SK-N-SH (cell line): Measurements from ENCODE around the gene CYSTM1. TPM values are rescaled to one million over a fixed set of nuclear protein-coding genes. Genes with fewer than 3 reads are reported as not detected.

ENCODE experiments used
- CTCF ChIA-PET: fragments of 300-600, 350-600 bp; formaldehyde crosslinking; extraction: SDS; loops from one replicate; lab custom pipeline; 2021; lab: Yijun Ruan, JAX
- POLR2A ChIA-PET: fragments of 350-600 bp; sonication (Branson Sonifier 250); formaldehyde crosslinking; extraction: SDS; loops from one replicate; lab custom pipeline; 2020; ENCODE audit warnings: antibody characterized with exemption, inconsistent platforms; lab: Yijun Ruan, JAX
- DNase-seq: peaks from one replicate; pipeline ENCODE4 v3.0.0; 2012
- H2AFZ ChIP-seq: fragments of 200-600 bp; sonication (generic); 2 replicates; pipeline ENCODE4 v1.8.1; 2016; ENCODE audit warnings: antibody characterized with exemption, mild to moderate bottlenecking, low read depth
- H3F3A ChIP-seq: fragments of 200-600 bp; sonication (generic); replicated peaks from 2 replicates; pipeline ENCODE3; 2016; ENCODE audit warnings: antibody characterized with exemption, mild to moderate bottlenecking; ENCODE audit not compliant: insufficient read depth
- H3K27ac ChIP-seq, 2 experiments: fragments of 200-500 bp in 1 of 2; fragments of 200-600 bp in 1 of 2; sonication (Bioruptor generic) in 1 of 2; sonication (generic), shearing (Covaris generic) in 1 of 2; 2 replicates each; pipeline versions ENCODE4 v1.5.1 to v1.6.1; 2014 to 2016; ENCODE audit warnings: low read depth in 2 of 2, inconsistent platforms in 1 of 2, low read length in 1 of 2, mild to moderate bottlenecking in 1 of 2, mixed read lengths in 1 of 2
- H3K27me3 ChIP-seq: fragments of 200-600 bp; sonication (generic), shearing (Covaris generic); 2 replicates; pipeline ENCODE4 v1.6.1; 2016; ENCODE audit warnings: mixed run types; ENCODE audit not compliant: insufficient read depth
- H3K36me3 ChIP-seq, 2 experiments: fragments of 200-500 bp in 1 of 2; fragments of 200-600 bp in 1 of 2; sonication (Bioruptor generic) in 1 of 2; sonication (generic) in 1 of 2; replicated peaks in 1 of 2; 2 replicates each; pipeline versions ENCODE3 to v1.5.1; 2014 to 2016; ENCODE audit warnings: low read length in 1 of 2, mild to moderate bottlenecking in 1 of 2; ENCODE audit not compliant: insufficient read depth in 2 of 2, control insufficient read depth in 1 of 2
- H3K4me1 ChIP-seq, 2 experiments: fragments of 200-500 bp in 1 of 2; fragments of 200-600 bp in 1 of 2; sonication (Bioruptor generic) in 1 of 2; sonication (generic), shearing (Covaris generic) in 1 of 2; 2 replicates each; pipeline versions ENCODE4 v1.5.1 to v1.6.1; 2014 to 2016; ENCODE audit warnings: low read depth in 1 of 2, low read length in 1 of 2, mixed run types in 1 of 2; ENCODE audit not compliant: insufficient read depth in 2 of 2, control insufficient read depth in 1 of 2
- H3K4me2 ChIP-seq: fragments of 200-600 bp; sonication (generic), shearing (Covaris generic); 2 replicates; pipeline ENCODE4 v1.6.1; 2017; ENCODE audit warnings: mixed run types
- H3K4me3 ChIP-seq, 2 experiments: fragments of 200-500 bp in 1 of 2; fragments of 200-600 bp in 1 of 2; sonication (Bioruptor generic) in 1 of 2; sonication (generic), shearing (Covaris generic) in 1 of 2; 2 replicates each; pipeline versions ENCODE4 v1.5.1 to v1.8.1; 2014 to 2016; ENCODE audit warnings: low read depth in 2 of 2, inconsistent platforms in 1 of 2, low read length in 1 of 2, mild to moderate bottlenecking in 1 of 2, mixed read lengths in 1 of 2, moderate library complexity in 1 of 2
- H3K79me2 ChIP-seq: fragments of 200-600 bp; sonication (generic); 2 replicates; pipeline ENCODE4 v1.8.1; 2017; ENCODE audit warnings: mild to moderate bottlenecking; ENCODE audit not compliant: insufficient read depth
- H3K9ac ChIP-seq: fragments of 200-600 bp; sonication (generic); 2 replicates; pipeline ENCODE4 v1.6.1; 2017; ENCODE audit warnings: mixed run types
- H3K9me2 ChIP-seq: fragments of 200-600 bp; sonication (generic); 2 replicates; pipeline ENCODE4 v1.6.1; 2017; ENCODE audit warnings: mixed run types
- H3K9me3 ChIP-seq: fragments of 200-600 bp; sonication (generic); 2 replicates; pipeline ENCODE4 v1.6.1; 2017; ENCODE audit warnings: mixed run types, mild to moderate bottlenecking, moderate library complexity
- H4K20me1 ChIP-seq: fragments of 200-600 bp; sonication (generic); 2 replicates; pipeline ENCODE4 v1.6.1; 2017; ENCODE audit warnings: mild to moderate bottlenecking, mixed run types; ENCODE audit not compliant: insufficient read depth
- ELF1 ChIP-seq: IDR thresholded peaks from 2 replicates; pipeline ENCODE4 v1.4.0; 2012
- FOXJ3 ChIP-seq: sonication (generic); formaldehyde crosslinking; IDR thresholded peaks from 2 replicates; pipeline ENCODE4 v1.5.1; 2020; ENCODE audit warnings: mild to moderate bottlenecking, missing genetic modification reagents
- GABPA ChIP-seq: IDR thresholded peaks from 2 replicates; pipeline ENCODE4 v1.4.0; 2012; ENCODE audit warnings: low read depth, mild to moderate bottlenecking
- GATA2 ChIP-seq: sonication (generic); formaldehyde crosslinking; IDR thresholded peaks from 2 replicates; pipeline ENCODE4 v1.5.0; 2020; ENCODE audit warnings: mild to moderate bottlenecking, missing genetic modification reagents
- IRF3 ChIP-seq: fragments of 150-350 bp; IDR thresholded peaks from 2 replicates; pipeline ENCODE4 v1.6.1; 2016; ENCODE audit warnings: mild to moderate bottlenecking, low read depth, low read length
- MXI1 ChIP-seq: IDR thresholded peaks from 2 replicates; pipeline ENCODE4 v1.6.1; 2012; ENCODE audit warnings: mild to moderate bottlenecking, low read depth, low read length, improper control_type of control experiment
- NFIC ChIP-seq: IDR thresholded peaks from 2 replicates; pipeline ENCODE4 v1.4.0; 2012; ENCODE audit warnings: borderline replicate concordance
- NRF1 ChIP-seq: IDR thresholded peaks from 2 replicates; pipeline ENCODE4 v1.6.1; 2012; ENCODE audit warnings: low read depth, mild to moderate bottlenecking, low read length
- PBX3 ChIP-seq: IDR thresholded peaks from 2 replicates; pipeline ENCODE4; 2012
- POLR2AphosphoS5 ChIP-seq: IDR thresholded peaks from 2 replicates; pipeline ENCODE4 v1.6.1; 2012; ENCODE audit warnings: low read depth, low read length
- RCOR1 ChIP-seq: fragments of 150-350 bp; IDR thresholded peaks from 2 replicates; pipeline ENCODE4 v1.6.1; 2017; ENCODE audit warnings: antibody characterized with exemption, low read length
- RFX5 ChIP-seq: IDR thresholded peaks from 2 replicates; pipeline ENCODE4 v1.6.1; 2012; ENCODE audit warnings: mild to moderate bottlenecking, improper control_type of control experiment, low read length
- RXRA ChIP-seq: IDR thresholded peaks from 2 replicates; pipeline ENCODE4 v1.4.0; 2012; ENCODE audit warnings: low read depth, mild to moderate bottlenecking, borderline replicate concordance
- SMC3 ChIP-seq: IDR thresholded peaks from 2 replicates; pipeline ENCODE4 v1.6.1; 2012; ENCODE audit warnings: low read depth, low read length, improper control_type of control experiment
- TCF12 ChIP-seq: IDR thresholded peaks from 2 replicates; pipeline ENCODE4 v1.4.0; 2012
- TEAD4 ChIP-seq: IDR thresholded peaks from 2 replicates; pipeline ENCODE4 v1.4.0; 2012; ENCODE audit warnings: mild to moderate bottlenecking, borderline replicate concordance; ENCODE audit not compliant: insufficient read depth
- USF2 ChIP-seq: fragments of 150-350 bp; IDR thresholded peaks from 2 replicates; pipeline ENCODE4 v1.6.1; 2017; ENCODE audit warnings: antibody characterized with exemption, low read length, low read depth, borderline replicate concordance
- YY1 ChIP-seq: IDR thresholded peaks from 2 replicates; pipeline ENCODE4 v1.4.0; 2012; ENCODE audit warnings: low read depth, mild to moderate bottlenecking
- WGBS: methylation state at CpG from one replicate; pipeline ENCODE4 v1.1.6; 2017; ENCODE audit warnings: low lambda C conversion rate; 5-methylcytosine and 5-hydroxymethylcytosine counted together
- polyA plus RNA-seq, 3 experiments: library from polyadenylated mRNA; depleted of rRNA; stranded (reverse); fragments of >200 nt; gene quantifications; 2 replicates each; pipeline ENCODE4 v1.2.3, GENCODE V29; 2012

The CYSTM1 gene
- polyA plus RNA-seq, 1 of the 3 experiments (the other 2 are of a cell fraction), result 27.1 TPM

GRCh38 chr5:140273401-140273877 is 98.5 kb downstream of the CYSTM1 start:
- 89% methylated on average over 6 of the region's 6 CpGs for WGBS
- CTCF ChIA-PET, result interaction anchor here (0.7 to 1.0 kb wide), 3 partner anchors 29 to 79 kb away, joined by 3 to 4 read pairs (median 4); no protein-coding TSS in a partner anchor
- H3K9me2 ChIP-seq, result no peaks in the 10 kb centered on the region
- no peak overlapping the region for H3K4me3 ChIP-seq
- no peaks in the 10 kb centered on the region for H3K27me3 ChIP-seq
- no peaks in the 10 kb centered on the region for H4K20me1 ChIP-seq
- no peak overlapping the region for H3K9ac ChIP-seq
- POLR2A ChIA-PET, result no interaction called here
- TF ChIP-seq POLR2AphosphoS5 (no peak), MXI1 (no peak), PBX3 (no peak), RXRA (no peak), NRF1 (no peak), TCF12 (no peak), RCOR1 (no peak), RFX5 (no peak), GABPA (no peak), USF2 (no peak), ELF1 (no peak), IRF3 (no peak), SMC3 (no peak), NFIC (no peak), TEAD4 (no peak), FOXJ3 (no peak), YY1 (no peak)
- H3K36me3 ChIP-seq, result peaks cover 2 to 17% of the 10 kb centered on the region in 2 experiments
- no peak overlapping the region for H3K4me2 ChIP-seq
- peaks cover 46% of the 10 kb centered on the region for H3K79me2 ChIP-seq
- DNase-seq, result no peak
- peaks cover 4% of the 10 kb centered on the region for H3K9me3 ChIP-seq
- no peak overlapping the region for H2AFZ ChIP-seq
- H3F3A ChIP-seq, result peaks cover 5% of the 10 kb centered on the region
- H3K27ac ChIP-seq, result no peak overlapping the region
- H3K4me1 ChIP-seq, result no peaks in the 10 kb centered on the region

GRCh38 chr5:140275837-140276236 is 100.8 kb downstream of the CYSTM1 start:
- no peak for DNase-seq
- H3K79me2 ChIP-seq, result peaks cover 35% of the 10 kb centered on the region

More at GRCh38 chr5:140275837-140276236, 100.8 kb downstream of the CYSTM1 start:
- TF ChIP-seq GATA2 (CRISPR knock-in tag), result no peak
- TF ChIP-seq, all 33 proteins: peak for 0
- Histone ChIP-seq H3K4me3 (no peak overlapping the region), H3K4me1 (no peaks in the 10 kb centered on the region), H3K27ac (no peak overlapping the region), H3K27me3 (no peaks in the 10 kb centered on the region), H3K4me2 (no peak overlapping the region), H3K36me3 (peaks cover 7 to 31% of the 10 kb centered on the region in 2 experiments), H3F3A (peaks cover 5% of the 10 kb centered on the region), H2AFZ (no peak overlapping the region), H4K20me1 (no peaks in the 10 kb centered on the region), H3K9me3 (peaks cover 4% of the 10 kb centered on the region), H3K9me2 (no peaks in the 10 kb centered on the region), H3K9ac (no peak overlapping the region)
- CTCF ChIA-PET, result interaction anchor here (0.7 to 1.7 kb wide), 2 partner anchors 32 to 36 kb away, joined by 3 to 4 read pairs; no protein-coding TSS in a partner anchor
- POLR2A ChIA-PET, result no interaction called here
